GM23248 (cell line): Measurements from ENCODE around the gene ICA1. TPM values are rescaled to one million over a fixed set of nuclear protein-coding genes. Genes with fewer than 3 reads are reported as not detected.

Experiments used
- DNase-seq: peaks from one replicate; pipeline ENCODE4 v3.0.0-alpha.2; 2015
- H2AFZ ChIP-seq: fragments of 200-600 bp; sonication (generic); 2 replicates; pipeline ENCODE4 v1.6.1; 2016; ENCODE audit warnings: antibody characterized with exemption
- H3F3A ChIP-seq: fragments of 200-600 bp; sonication (generic); 2 replicates; pipeline ENCODE4 v1.6.1; 2016; ENCODE audit warnings: mild to moderate bottlenecking, antibody characterized with exemption, mixed run types; ENCODE audit not compliant: insufficient read depth
- H3K27ac ChIP-seq: fragments of 200-600 bp; sonication (generic); 2 replicates; pipeline ENCODE4 v1.5.1; 2016; ENCODE audit warnings: mild to moderate bottlenecking
- H3K27me3 ChIP-seq: fragments of 200-600 bp; sonication (generic); replicated peaks from 2 replicates; pipeline ENCODE4 v1.6.1; 2016; ENCODE audit warnings: mild to moderate bottlenecking; ENCODE audit not compliant: insufficient read depth
- H3K36me3 ChIP-seq: fragments of 200-600 bp; sonication (generic); 2 replicates; pipeline ENCODE4 v1.6.1; 2016; ENCODE audit warnings: low read depth, mild to moderate bottlenecking
- H3K4me1 ChIP-seq: fragments of 200-600 bp; sonication (generic); 2 replicates; pipeline ENCODE4 v1.6.1; 2016; ENCODE audit warnings: mild to moderate bottlenecking; ENCODE audit not compliant: insufficient read depth
- H3K4me2 ChIP-seq: fragments of 200-600 bp; sonication (generic); one replicate; pipeline ENCODE4 v1.6.1; 2016; ENCODE audit warnings: mild to moderate bottlenecking; ENCODE audit not compliant: unreplicated experiment
- H3K4me3 ChIP-seq: fragments of 200-600 bp; sonication (generic); 2 replicates; pipeline ENCODE4 v1.5.1; 2016; ENCODE audit warnings: mild to moderate bottlenecking
- H3K79me2 ChIP-seq: fragments of 200-600 bp; sonication (generic); 2 replicates; pipeline ENCODE4 v1.6.1; 2016; ENCODE audit warnings: mild to moderate bottlenecking; ENCODE audit not compliant: insufficient read depth
- H3K9ac ChIP-seq: fragments of 200-600 bp; sonication (generic); 2 replicates; pipeline ENCODE4 v1.6.1; 2016; ENCODE audit warnings: mild to moderate bottlenecking
- H3K9me2 ChIP-seq: fragments of 200-600 bp; sonication (generic); 2 replicates; pipeline ENCODE4 v1.6.1; 2016; ENCODE audit warnings: mixed run types, mild to moderate bottlenecking, moderate library complexity; ENCODE audit not compliant: insufficient read depth
- H3K9me3 ChIP-seq: fragments of 200-600 bp; sonication (generic); one replicate; pipeline ENCODE4 v1.6.1; 2017; ENCODE audit warnings: low read depth
- H4K20me1 ChIP-seq: fragments of 200-600 bp; sonication (generic); 2 replicates; pipeline ENCODE4 v1.6.0; 2016; ENCODE audit not compliant: insufficient read depth
- EZH2 ChIP-seq: fragments of 200-600 bp; sonication (generic); IDR thresholded peaks from 2 replicates; pipeline ENCODE4 v1.6.1; 2018; ENCODE audit warnings: antibody characterized with exemption, mild to moderate bottlenecking; ENCODE audit not compliant: insufficient read depth, poor library complexity, severe bottlenecking
- EZH2phosphoT487 ChIP-seq: fragments of 200-600 bp; sonication (generic); IDR thresholded peaks from 2 replicates; pipeline ENCODE4 v1.6.1; 2018; ENCODE audit warnings: antibody characterized with exemption, moderate library complexity, mild to moderate bottlenecking, low read depth; ENCODE audit not compliant: insufficient read depth
- WGBS, 2 experiments: methylation state at CpG; one replicate each; pipeline ENCODE4 v1.1.6; 2015 to 2017; ENCODE audit warnings: low lambda C conversion rate in 2 of 2, low coverage in 1 of 2; ENCODE audit errors: missing lambda C conversion rate in 2 of 2; 5-methylcytosine and 5-hydroxymethylcytosine counted together
- in situ Hi-C: fragments of 300-500 bp; cut with MboI; formaldehyde crosslinking; loops from 2 replicates; pipeline ENCODE4 v1.15.0; 2020
- polyA plus RNA-seq: library from polyadenylated mRNA; unstranded; fragments of >200 nt; fragmentation: Nextera tagmentation; extraction: Ambion mirVana; gene quantifications from 2 replicates; pipeline ENCODE4 v1.2.1, GENCODE V29; 2016
- total RNA-seq: library from RNA; depleted of rRNA; stranded (reverse); fragments of >200 nt; shearing (Covaris generic); gene quantifications from 2 replicates; pipeline ENCODE4 v1.2.3, GENCODE V29; 2014

The ICA1 gene
- total and polyA plus RNA-seq, 2 experiments from 2014 or later = not detected

DNA sequence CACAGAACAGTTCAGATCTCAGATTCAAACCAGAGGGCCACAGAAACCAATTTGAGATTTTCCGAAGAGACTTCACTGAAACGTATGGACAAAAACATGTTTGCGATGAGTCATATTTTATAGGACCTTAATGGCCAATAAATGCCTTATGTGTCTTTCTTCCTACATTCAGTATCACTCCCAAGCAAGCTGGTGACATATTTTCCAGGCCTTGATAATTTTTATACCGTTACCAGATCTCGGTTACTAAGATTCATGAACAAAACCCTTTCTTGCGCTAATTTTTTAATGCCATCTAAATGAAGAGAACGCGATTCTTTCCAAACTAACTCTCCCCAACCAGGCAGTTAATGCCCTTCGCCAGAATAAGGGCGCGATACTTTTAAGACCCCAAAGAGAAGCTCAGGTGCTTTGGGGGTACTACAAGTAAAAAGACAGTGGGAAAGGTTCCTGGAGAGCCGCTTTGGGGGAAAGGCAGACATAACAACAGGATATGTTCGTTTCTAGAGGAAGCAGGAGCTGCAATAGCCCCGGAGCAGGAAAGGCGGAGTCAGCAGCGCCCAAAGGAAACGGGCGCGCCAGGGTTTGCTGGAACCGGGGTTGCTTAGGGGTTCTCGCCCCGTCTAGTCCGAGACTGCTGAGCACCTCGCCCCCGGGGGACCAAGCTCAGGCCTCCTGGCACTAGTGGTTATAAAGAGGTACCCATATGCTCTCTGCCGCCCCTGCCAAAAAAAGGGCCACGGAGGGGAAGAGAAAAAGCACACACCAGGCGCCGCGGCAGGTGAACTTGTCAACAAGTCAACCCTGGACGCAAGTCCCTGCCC lies 884 bp downstream of the ICA1 start:
- Histone ChIP-seq H3K4me1 (no peaks in the 10 kb centered on the region), H4K20me1 (no peaks in the 10 kb centered on the region), H2AFZ (peak overlapping the region; percentile 63; the same call in 1 of the 2 replicates), H3K9me2 (no peaks in the 10 kb centered on the region), H3F3A (no peaks in the 10 kb centered on the region), H3K9ac (no peak overlapping the region), H3K79me2 (no peaks in the 10 kb centered on the region), H3K4me2 (peak overlapping the region; percentile 43), H3K27me3 (peaks cover 33% of the 10 kb centered on the region), H3K4me3 (peak overlapping the region; percentile 36), H3K27ac (no peak overlapping the region), H3K36me3 (no peaks in the 10 kb centered on the region), H3K9me3 (no peaks in the 10 kb centered on the region)
- in situ Hi-C loops = no loop called here
- no peak for TF ChIP-seq EZH2
- TF ChIP-seq EZH2phosphoT487 = no peak
- WGBS, 2 experiments = 18 to 23% methylated on average over 29 to 31 of the region's 31 CpGs
- peak; percentile 18 for DNase-seq

DNA sequence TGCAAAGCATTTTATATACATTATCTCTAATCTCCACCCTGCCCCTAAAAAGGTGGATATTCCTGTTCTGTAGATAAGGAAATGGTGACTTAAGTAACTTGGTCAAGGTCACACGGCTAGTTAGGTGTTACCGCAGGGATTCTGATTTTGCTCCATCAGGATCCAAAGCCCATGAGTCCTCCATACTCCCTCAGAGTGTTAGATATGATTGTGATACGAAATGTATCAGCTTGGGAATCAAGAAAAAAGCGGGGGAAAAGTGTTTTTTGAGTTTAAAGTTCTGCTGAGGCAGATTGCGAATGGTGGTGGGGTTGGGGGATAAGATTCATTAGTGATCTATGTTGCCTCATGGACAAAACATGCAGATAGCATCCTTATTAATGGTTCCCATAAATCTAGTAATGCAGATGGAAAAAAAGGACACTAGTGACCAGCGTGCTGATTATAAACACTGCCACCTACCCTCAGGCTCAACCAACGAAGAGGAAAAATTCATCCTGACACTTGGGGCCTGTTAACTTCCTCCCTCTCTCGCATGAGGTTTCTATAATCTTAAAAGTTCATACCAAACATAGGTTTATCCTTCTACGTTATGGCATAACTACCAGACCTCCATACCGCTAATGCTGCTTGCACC lies 2.3 kb downstream of the ICA1 start:
- H2AFZ ChIP-seq = no peak overlapping the region
- no peaks in the 10 kb centered on the region for H3K4me1 ChIP-seq
- H3K4me2 ChIP-seq = no peak overlapping the region
- no peak overlapping the region for H3K9ac ChIP-seq
- no peaks in the 10 kb centered on the region for H4K20me1 ChIP-seq
- H3K27ac ChIP-seq = no peak overlapping the region
- WGBS, 2 experiments = 70% methylated on average over 10 of the region's 10 CpGs
- no peak overlapping the region for H3K4me3 ChIP-seq
- no peaks in the 10 kb centered on the region for H3K9me3 ChIP-seq
- peaks cover 33% of the 10 kb centered on the region for H3K27me3 ChIP-seq
- no peak for DNase-seq
- no peak for TF ChIP-seq EZH2phosphoT487
- TF ChIP-seq EZH2 = no peak
- in situ Hi-C loops = no loop called here
- H3K9me2 ChIP-seq = no peaks in the 10 kb centered on the region
- no peaks in the 10 kb centered on the region for H3K36me3 ChIP-seq
- no peaks in the 10 kb centered on the region for H3K79me2 ChIP-seq
- H3F3A ChIP-seq = no peaks in the 10 kb centered on the region

DNA sequence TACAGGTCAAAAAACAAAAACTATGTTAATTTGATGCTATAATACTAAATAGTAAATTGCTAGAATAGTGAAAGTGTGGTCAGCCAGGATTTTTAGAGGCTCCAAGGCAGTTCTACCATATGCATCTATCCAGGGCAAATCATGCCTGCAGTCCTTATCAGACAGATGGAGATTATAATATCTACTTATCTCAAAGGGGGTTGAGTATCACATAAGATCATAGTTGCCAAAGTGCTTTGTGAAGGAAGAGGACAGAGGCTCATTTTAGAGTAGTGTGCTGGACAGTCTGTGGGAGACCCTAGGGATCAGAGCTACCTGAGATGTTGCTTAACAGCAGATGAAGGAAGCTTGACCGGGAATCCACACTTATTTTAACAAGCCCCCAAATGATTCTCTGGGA lies 3.2 kb downstream of the ICA1 start:
- 76 to 100% methylated on average over 1 of the region's 1 CpG for WGBS, 2 experiments
- Histone ChIP-seq H3F3A (no peaks in the 10 kb centered on the region), H3K27me3 (peaks cover 28% of the 10 kb centered on the region), H2AFZ (no peak overlapping the region), H3K79me2 (no peaks in the 10 kb centered on the region), H3K9me3 (no peaks in the 10 kb centered on the region), H3K36me3 (no peaks in the 10 kb centered on the region), H3K9ac (no peak overlapping the region), H3K4me1 (no peaks in the 10 kb centered on the region), H3K4me2 (no peak overlapping the region), H3K4me3 (no peak overlapping the region), H4K20me1 (no peaks in the 10 kb centered on the region), H3K9me2 (no peaks in the 10 kb centered on the region), H3K27ac (no peak overlapping the region)
- no peak for TF ChIP-seq EZH2phosphoT487
- no peak for DNase-seq
- in situ Hi-C loops = no loop called here

DNA sequence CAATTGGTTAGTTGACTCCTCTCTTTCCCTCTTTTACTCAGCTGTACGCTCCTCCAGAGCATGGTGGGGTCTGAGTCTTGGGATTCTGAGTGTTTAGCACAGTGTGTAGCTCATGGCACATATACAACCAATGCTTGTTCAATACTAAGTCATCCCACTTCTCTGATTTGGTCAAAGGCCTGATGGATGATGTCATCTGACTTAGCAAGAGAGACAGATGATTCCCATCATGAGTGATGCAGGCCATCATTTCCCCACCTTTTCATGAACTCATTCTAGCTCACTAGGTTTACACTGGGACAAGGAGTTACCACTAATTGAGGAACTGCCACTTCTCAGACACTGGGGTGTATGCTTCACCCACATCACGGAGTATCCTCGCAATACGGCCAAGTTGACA lies 3.8 kb downstream of the ICA1 start:
- WGBS, 2 experiments = 67 to 70% methylated on average over 4 of the region's 4 CpGs
- Histone ChIP-seq H3K4me1 (no peaks in the 10 kb centered on the region), H3K9me3 (no peaks in the 10 kb centered on the region), H3K4me3 (no peak overlapping the region), H4K20me1 (no peaks in the 10 kb centered on the region), H3K27me3 (peaks cover 25% of the 10 kb centered on the region), H3K79me2 (no peaks in the 10 kb centered on the region), H3K27ac (no peak overlapping the region), H3F3A (no peaks in the 10 kb centered on the region), H3K9me2 (no peaks in the 10 kb centered on the region), H2AFZ (no peak overlapping the region), H3K36me3 (no peaks in the 10 kb centered on the region), H3K9ac (no peak overlapping the region), H3K4me2 (no peak overlapping the region)
- no peak for DNase-seq
- TF ChIP-seq EZH2phosphoT487 = no peak
- no peak for TF ChIP-seq EZH2
- in situ Hi-C loops = no loop called here
